ENCODE data around the gene B3GNT2.

GRCh38 chr2:62209427-62209991 is 13.6 kb downstream of the B3GNT2 start:
- TF ChIP-seq CTCF (IDR thresholded peaks at IDR 0.05) (no peak), EZH2 (IDR thresholded peaks at IDR 0.05; ENCODE audit: borderline replicate concordance, insufficient read depth, low read depth, low read length, poor library complexity, severe bottlenecking) (no peak)

Data from B cell (primary cell).